GM19455 (cell line): ENCODE measurements around the gene CORO2B.

Experiments
- ATAC-seq: cut with Tn5 transposase; IDR thresholded peaks from one replicate; pipeline ENCODE4 v1.9.1; 2021; ENCODE audit not compliant: unreplicated experiment

CORO2B gene

GRCh38 chr15:68589783-68590710 is 11.3 kb downstream of the CORO2B start:
- ATAC-seq, result no peak

GRCh38 chr15:68590721-68591389 is 12.1 kb downstream of the CORO2B start:
- no peak for ATAC-seq

- no peak for ATAC-seq
Observed at GRCh38 chr15:68592054-68592453, 13.3 kb downstream of the CORO2B start.

- ATAC-seq, result no peak
Observed at GRCh38 chr15:68592544-68592943, 13.8 kb downstream of the CORO2B start.

- no peak for ATAC-seq
Observed at GRCh38 chr15:68593341-68593740, 14.5 kb downstream of the CORO2B start.

GRCh38 chr15:68593828-68594532 is 15.2 kb downstream of the CORO2B start:
- ATAC-seq, result no peak

- no peak for ATAC-seq
Observed at GRCh38 chr15:68594533-68595259, 15.9 kb downstream of the CORO2B start.

GRCh38 chr15:68595260-68595564 is 16.4 kb downstream of the CORO2B start:
- ATAC-seq, result no peak

- no peak for ATAC-seq
Observed at GRCh38 chr15:68595761-68596160, 17.0 kb downstream of the CORO2B start.

- no peak for ATAC-seq
Observed at GRCh38 chr15:68596691-68597090, 17.9 kb downstream of the CORO2B start.

GRCh38 chr15:68597581-68597980 is 18.8 kb downstream of the CORO2B start:
- ATAC-seq, result no peak

GRCh38 chr15:68598171-68599152 is 19.7 kb downstream of the CORO2B start:
- ATAC-seq, result no peak

- ATAC-seq, result no peak
Observed at GRCh38 chr15:68599153-68599545, 20.4 kb downstream of the CORO2B start.

GRCh38 chr15:68599560-68600071 is 20.8 kb downstream of the CORO2B start:
- ATAC-seq, result no peak

- ATAC-seq, result no peak
Observed at GRCh38 chr15:68601206-68602197, 22.7 kb downstream of the CORO2B start.

- ATAC-seq, result no peak
Observed at GRCh38 chr15:68602459-68603215, 23.8 kb downstream of the CORO2B start.

- ATAC-seq, result no peak
Observed at GRCh38 chr15:68603216-68603595, 24.4 kb downstream of the CORO2B start.

- no peak for ATAC-seq
Observed at GRCh38 chr15:68603951-68604350, 25.2 kb downstream of the CORO2B start.
